ENCODE measurements around the gene TRIM41.

The TRIM41 gene

DNA sequence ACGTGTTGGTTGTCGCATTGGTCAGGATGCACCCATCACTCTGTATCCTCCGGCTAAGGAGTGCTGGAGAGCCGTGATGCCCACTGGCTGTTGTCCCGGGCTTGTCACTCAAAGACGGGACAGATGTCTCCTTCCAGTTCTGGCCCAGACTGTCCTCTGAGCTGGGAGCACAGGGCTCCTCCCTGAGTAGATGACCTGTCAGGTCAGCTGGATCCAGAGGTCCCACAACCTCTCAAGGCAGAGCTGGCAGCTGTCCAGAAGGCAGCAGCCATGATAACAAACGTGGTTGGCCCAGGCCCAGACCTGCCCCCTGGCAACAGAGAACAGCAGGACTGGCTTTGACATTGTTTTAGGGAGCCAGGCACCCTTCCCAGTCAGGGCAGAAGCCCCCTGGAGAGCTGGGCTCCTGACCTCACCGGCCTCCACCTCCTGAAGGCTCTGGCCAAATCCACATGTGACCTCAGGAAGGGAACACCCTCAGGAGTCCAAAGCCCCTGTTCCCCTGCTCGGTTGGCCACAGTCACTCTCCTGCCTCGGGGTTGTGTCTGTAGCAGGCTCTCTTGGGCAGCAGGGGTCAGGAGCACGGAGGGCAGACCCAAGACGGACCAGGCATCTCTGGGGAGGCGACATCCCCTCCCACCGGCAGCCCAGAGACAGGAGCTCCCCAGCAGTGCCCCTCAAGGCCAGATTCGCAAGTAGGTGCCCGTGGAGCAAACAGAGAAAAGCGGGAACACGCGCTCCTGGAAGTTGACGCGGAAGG lies 28.4 kb upstream of the TRIM41 start:
- TF ChIP-seq, protein P1, sequence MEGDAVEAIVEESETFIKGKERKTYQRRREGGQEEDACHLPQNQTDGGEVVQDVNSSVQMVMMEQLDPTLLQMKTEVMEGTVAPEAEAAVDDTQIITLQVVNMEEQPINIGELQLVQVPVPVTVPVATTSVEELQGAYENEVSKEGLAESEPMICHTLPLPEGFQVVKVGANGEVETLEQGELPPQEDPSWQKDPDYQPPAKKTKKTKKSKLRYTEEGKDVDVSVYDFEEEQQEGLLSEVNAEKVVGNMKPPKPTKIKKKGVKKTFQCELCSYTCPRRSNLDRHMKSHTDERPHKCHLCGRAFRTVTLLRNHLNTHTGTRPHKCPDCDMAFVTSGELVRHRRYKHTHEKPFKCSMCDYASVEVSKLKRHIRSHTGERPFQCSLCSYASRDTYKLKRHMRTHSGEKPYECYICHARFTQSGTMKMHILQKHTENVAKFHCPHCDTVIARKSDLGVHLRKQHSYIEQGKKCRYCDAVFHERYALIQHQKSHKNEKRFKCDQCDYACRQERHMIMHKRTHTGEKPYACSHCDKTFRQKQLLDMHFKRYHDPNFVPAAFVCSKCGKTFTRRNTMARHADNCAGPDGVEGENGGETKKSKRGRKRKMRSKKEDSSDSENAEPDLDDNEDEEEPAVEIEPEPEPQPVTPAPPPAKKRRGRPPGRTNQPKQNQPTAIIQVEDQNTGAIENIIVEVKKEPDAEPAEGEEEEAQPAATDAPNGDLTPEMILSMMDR (IDR thresholded peaks at IDR 0.05; ENCODE audit: insufficient read depth, low read depth, low read length, missing control alignments): no peak
- H3K4me3 ChIP-seq (ENCODE audit: low read length): no peak overlapping the region
- DNase-seq (ENCODE audit: low read depth): no peak

DNA sequence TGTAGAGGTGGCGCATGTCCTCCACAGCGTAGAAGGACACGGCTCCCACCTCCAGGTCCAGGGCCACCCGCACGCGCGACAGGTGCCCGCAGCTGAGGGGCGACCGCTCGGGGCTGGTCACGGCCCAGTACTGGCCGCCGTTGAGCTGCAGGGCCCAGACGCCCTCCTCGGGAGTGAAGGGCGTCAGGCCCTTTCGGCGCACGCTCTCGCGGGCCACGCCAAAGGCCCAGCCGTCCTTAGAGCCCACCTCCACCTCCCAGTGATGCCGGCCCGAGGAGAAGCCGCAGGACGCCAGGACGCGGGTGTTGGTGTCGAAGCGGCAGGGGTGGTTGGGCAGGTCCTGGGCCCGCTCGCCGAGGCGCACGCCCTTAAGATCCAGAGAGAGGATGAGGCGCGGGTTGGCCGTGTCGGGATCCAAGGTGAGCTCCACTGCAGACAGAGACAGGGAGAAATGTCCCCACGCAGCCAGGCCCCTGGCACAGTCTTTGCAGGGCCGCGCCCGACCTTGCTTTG lies 27.8 kb upstream of the TRIM41 start:
- TF ChIP-seq, protein P1 (IDR thresholded peaks at IDR 0.05; ENCODE audit: insufficient read depth, low read depth, low read length, missing control alignments): no peak
- no peak overlapping the region for H3K4me3 ChIP-seq (ENCODE audit: low read length)
- no peak for DNase-seq (ENCODE audit: low read depth)

DNA sequence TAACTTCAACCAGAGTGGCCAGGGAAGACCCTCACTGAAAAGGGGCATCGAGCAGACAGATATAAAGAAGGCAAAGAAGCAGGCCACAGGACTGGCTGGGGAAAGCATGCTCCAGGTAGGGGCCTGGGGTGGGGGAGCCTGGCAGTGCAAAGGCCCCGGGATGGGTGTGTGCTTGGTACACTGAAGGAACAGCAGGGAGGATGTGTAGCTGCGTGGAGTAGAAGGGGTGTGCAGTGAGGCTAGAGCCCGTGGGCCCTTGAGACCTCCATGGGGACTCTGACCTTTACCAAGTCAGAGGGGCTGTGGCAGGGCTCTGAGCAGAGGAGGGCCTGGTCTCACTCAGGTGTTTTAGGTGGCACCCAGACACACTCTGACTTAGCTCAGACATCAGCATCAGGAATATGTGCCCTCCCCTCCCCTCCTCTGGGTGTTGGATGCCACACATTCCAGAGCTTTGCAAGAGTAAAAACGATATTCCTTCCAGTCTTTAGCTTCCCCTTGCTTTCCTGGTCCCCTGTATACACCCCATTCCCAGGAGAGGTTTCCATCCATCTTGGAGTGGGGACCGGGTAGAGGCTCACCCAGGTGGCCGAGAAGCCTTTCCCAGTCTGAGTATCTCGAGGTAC lies 25.6 kb upstream of the TRIM41 start:
- DNase-seq (ENCODE audit: low read depth): no peak
- H3K4me3 ChIP-seq (ENCODE audit: low read length): no peak overlapping the region
- TF ChIP-seq, protein P1 (IDR thresholded peaks at IDR 0.05; ENCODE audit: insufficient read depth, low read depth, low read length, missing control alignments): no peak

DNA sequence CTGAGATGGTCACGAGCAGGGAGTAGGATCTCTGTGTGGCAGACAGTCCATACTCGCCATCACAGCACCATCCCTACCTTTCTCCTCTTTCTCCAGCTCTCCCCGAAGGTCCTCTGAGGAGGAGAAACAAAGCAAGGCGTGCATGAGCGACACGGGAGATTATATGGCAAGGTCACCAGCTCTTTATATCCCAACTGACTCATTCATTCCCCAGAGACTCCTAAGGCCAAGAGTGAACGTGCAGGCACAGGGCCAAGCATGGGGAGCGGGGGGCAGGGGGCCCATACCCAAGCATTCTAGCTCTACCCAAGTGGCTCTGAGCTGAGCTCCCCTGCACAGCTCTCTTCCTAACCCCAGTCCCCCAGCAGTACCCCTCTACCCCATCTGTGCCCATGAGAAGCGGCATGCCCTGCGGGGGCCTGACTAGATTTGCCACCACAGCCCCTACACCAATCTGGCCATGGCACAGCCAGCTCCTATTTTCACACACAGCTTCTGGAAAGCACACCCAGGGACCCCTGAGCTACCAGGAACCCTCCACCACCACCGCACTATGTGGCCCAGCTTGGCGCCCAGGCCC lies 24.9 kb upstream of the TRIM41 start:
- TF ChIP-seq, protein P1 (IDR thresholded peaks at IDR 0.05; ENCODE audit: insufficient read depth, low read depth, low read length, missing control alignments): no peak
- H3K4me3 ChIP-seq (ENCODE audit: low read length): no peak overlapping the region
- DNase-seq (ENCODE audit: low read depth): no peak

DNA sequence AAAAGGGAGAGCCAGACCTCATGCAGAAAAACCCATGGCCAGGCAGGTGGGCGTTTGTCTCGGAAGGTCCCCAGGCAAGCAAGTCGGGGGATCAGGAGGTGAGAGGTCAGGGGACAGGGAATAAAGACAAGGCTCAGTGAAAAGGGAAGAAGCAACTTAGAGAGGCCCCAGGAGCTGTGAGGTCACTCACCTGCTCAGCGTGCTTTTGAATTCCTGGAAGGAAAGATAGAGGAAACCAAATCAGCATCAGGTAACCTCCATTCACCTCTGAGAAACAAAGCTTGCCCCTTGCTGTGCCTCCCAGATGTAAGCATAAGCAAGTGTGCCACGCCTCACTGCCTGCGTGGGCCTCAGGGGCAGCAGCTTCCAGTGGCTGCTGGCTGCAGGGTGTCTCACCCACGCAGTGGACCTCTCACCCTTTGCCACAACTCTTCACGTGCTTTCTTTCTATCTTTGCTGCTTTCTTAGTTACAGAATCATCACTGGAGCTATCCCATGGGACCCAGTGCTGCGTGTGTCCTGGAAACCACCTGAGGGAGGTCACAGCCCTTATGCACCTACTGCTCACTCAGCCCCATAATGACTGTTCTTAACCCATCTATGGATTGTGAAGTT lies 24.1 kb upstream of the TRIM41 start:
- no peak for DNase-seq (ENCODE audit: low read depth)
- TF ChIP-seq, protein P1 (IDR thresholded peaks at IDR 0.05; ENCODE audit: insufficient read depth, low read depth, low read length, missing control alignments): no peak
- H3K4me3 ChIP-seq (ENCODE audit: low read length): no peak overlapping the region

DNA sequence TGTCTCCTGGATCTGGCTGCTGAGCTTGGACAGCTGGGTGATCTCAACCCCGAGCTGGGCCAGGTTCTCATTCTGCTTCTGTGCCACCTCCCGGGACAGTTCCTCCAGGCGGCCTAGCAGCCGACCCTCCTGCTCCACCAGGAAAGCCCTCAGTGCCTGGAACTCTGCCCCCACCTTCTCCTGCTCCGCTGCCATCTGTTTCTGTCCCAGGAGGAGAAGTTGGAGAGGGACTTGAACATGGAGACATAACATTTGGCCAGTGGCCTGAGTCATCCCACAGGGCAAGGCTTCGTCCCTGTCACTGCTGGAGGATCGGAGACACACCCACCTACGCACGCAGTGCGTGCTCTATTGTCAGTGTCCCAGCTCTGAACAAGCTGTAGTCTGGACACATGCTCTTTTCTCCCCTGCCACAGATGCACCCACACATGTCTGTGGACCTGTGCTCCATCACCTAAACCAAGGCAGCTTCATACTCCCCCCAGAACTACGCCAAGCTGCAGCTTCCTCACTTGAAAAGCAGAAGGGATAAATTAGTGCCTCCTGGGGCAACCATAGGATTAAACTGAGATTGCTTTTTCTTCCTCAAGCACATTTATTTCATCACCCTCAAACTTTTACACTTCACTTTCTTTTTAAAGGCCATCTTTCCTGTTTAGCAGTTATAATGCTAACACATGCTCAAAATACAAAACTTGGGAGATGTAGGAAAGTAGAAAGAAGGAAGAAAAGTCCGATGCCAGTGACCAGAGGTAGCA lies 23.0 kb upstream of the TRIM41 start:
- TF ChIP-seq, protein P1 (IDR thresholded peaks at IDR 0.05; ENCODE audit: insufficient read depth, low read depth, low read length, missing control alignments): no peak
- no peak for DNase-seq (ENCODE audit: low read depth)

More for the DNA sequence above, 23.0 kb upstream of the TRIM41 start:
- no peak overlapping the region for H3K4me3 ChIP-seq (ENCODE audit: low read length)
